Astrocyte (in vitro differentiated cells and primary cell): ENCODE measurements around the gene EED.

Experiments used
- EZH2 ChIP-seq: IDR thresholded peaks from 2 replicates; pipeline ENCODE4 v1.6.1; 2012; ENCODE audit warnings: mild to moderate bottlenecking, low read length, inconsistent platforms; ENCODE audit not compliant: insufficient read depth
- TF ChIP-seq, protein P1 (sequence below): IDR thresholded peaks from 2 replicates; pipeline ENCODE4 v1.5.1; 2011; ENCODE audit warnings: low read depth, mild to moderate bottlenecking, inconsistent platforms, low read length, moderate library complexity; ENCODE audit not compliant: insufficient read depth

DNA sequence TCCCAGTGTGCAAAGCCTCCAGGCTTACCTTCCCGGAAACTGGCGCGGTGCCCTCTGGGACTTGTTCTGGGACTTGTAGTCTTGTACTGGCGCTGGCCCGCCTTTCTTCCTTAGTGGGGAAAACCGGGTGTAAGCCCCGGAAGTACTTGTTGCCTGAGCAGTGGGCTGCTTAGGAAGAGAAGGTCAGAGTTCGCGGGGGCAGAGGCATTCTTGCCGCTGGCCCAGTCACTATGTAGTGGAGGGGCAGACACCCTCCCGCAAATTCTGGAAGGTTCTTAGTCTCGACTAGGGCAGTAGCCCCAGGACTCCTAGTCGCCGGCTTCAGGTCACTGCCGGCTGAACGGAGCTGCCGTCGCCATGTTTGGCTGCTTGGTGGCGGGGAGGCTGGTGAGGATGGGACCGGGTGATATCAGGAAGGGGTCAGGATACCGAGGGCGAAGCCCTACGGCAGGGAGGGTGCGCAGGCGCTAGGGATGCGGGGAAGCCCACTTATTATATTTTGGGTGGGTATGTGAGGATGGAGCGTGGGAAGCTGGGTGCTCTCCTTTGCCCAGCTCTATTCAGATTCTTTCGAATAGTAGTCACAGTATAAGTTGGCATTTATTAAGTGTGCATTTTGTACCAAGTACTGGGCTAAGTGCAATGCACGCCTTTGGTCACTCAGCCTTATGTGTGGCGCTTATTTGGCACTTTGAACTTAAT is 57.7 kb downstream of the EED start, which contains the start of gene HIKESHI:
- TF ChIP-seq EZH2 = no peak
- TF ChIP-seq, protein P1, sequence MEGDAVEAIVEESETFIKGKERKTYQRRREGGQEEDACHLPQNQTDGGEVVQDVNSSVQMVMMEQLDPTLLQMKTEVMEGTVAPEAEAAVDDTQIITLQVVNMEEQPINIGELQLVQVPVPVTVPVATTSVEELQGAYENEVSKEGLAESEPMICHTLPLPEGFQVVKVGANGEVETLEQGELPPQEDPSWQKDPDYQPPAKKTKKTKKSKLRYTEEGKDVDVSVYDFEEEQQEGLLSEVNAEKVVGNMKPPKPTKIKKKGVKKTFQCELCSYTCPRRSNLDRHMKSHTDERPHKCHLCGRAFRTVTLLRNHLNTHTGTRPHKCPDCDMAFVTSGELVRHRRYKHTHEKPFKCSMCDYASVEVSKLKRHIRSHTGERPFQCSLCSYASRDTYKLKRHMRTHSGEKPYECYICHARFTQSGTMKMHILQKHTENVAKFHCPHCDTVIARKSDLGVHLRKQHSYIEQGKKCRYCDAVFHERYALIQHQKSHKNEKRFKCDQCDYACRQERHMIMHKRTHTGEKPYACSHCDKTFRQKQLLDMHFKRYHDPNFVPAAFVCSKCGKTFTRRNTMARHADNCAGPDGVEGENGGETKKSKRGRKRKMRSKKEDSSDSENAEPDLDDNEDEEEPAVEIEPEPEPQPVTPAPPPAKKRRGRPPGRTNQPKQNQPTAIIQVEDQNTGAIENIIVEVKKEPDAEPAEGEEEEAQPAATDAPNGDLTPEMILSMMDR = no peak
